Liver (tissue), 9 donors: ENCODE results near the gene WDR81. TPM values are rescaled to one million over a fixed set of nuclear protein-coding genes. Genes with fewer than 3 reads are reported as not detected.

Source experiments
- DNase-seq: peaks from one replicate; pipeline ENCODE4 v3.0.0-alpha.2; 2017; ENCODE audit warnings: low spot score
- H3K27ac ChIP-seq, 2 donors: one replicate each; pipeline ENCODE4 v1.7.0; 2013; ENCODE audit warnings: inconsistent platforms in 2 of 2, low read length in 2 of 2, control low read depth in 1 of 2, low read depth in 1 of 2, mild to moderate bottlenecking in 1 of 2
- H3K27me3 ChIP-seq, 4 donors: one replicate each; pipeline versions ENCODE4 v1.6.1 to v1.7.0; 2013; ENCODE audit warnings: low read length in 3 of 4, inconsistent platforms in 1 of 4, mild to moderate bottlenecking in 1 of 4, moderate library complexity in 1 of 4; ENCODE audit not compliant: control insufficient read depth in 4 of 4, insufficient read depth in 4 of 4
- H3K36me3 ChIP-seq, 4 donors: one replicate each; pipeline versions ENCODE4 v1.6.1 to v1.7.0; 2013; ENCODE audit warnings: low read length in 3 of 4, mild to moderate bottlenecking in 3 of 4, low read depth in 1 of 4, moderate library complexity in 1 of 4; ENCODE audit not compliant: control insufficient read depth in 4 of 4, insufficient read depth in 3 of 4
- H3K4me1 ChIP-seq, 4 donors: one replicate each; pipeline versions ENCODE4 v1.6.1 to v1.7.0; 2013; ENCODE audit warnings: low read length in 3 of 4, mild to moderate bottlenecking in 3 of 4, moderate library complexity in 1 of 4; ENCODE audit not compliant: control insufficient read depth in 4 of 4, insufficient read depth in 4 of 4
- H3K4me3 ChIP-seq, 3 donors: one replicate each; pipeline versions ENCODE4 v1.6.1 to v1.7.0; 2013; ENCODE audit warnings: low read length in 3 of 3, control low read depth in 1 of 3, low read depth in 1 of 3, mild to moderate bottlenecking in 1 of 3
- H3K9ac ChIP-seq, 2 donors: one replicate each; pipeline ENCODE4 v1.7.0; 2013; ENCODE audit warnings: low read length in 2 of 2, mild to moderate bottlenecking in 2 of 2, moderate library complexity in 2 of 2, control low read depth in 1 of 2, low read depth in 1 of 2
- H3K9me3 ChIP-seq, 4 donors: one replicate each; pipeline versions ENCODE4 v1.6.1 to v1.7.0; 2013; ENCODE audit warnings: low read length in 3 of 4; ENCODE audit not compliant: control insufficient read depth in 4 of 4
- ATF3 ChIP-seq: IDR thresholded peaks from 2 replicates; pipeline ENCODE4 v1.6.1; 2016; ENCODE audit warnings: antibody characterized with exemption
- CTCF ChIP-seq: fragments of 150-350 bp; IDR thresholded peaks from 2 replicates; pipeline ENCODE4 v1.5.1; 2017; ENCODE audit warnings: improper control_type of control experiment, low read depth, low read length; ENCODE audit not compliant: missing input control
- EGR1 ChIP-seq, 2 donors: IDR thresholded peaks; 2 replicates each; pipeline ENCODE4 v1.6.1; 2016 to 2018; ENCODE audit warnings: antibody characterized with exemption in 2 of 2, low read depth in 2 of 2
- FOXA1 ChIP-seq: IDR thresholded peaks from 2 replicates; pipeline ENCODE4 v1.6.1; 2016; ENCODE audit warnings: antibody characterized with exemption
- FOXA2 ChIP-seq: IDR thresholded peaks from 2 replicates; pipeline ENCODE4 v1.6.1; 2016; ENCODE audit warnings: antibody characterized with exemption
- GABPA ChIP-seq, 2 donors: IDR thresholded peaks in 1 of 2; conservative IDR thresholded peaks in 1 of 2; 2 replicates each; pipeline ENCODE4 v1.6.1; 2016; ENCODE audit warnings: antibody characterized with exemption in 2 of 2, mild to moderate bottlenecking in 1 of 2, moderate library complexity in 1 of 2
- HNF4A ChIP-seq, 2 donors: conservative IDR thresholded peaks; 2 replicates each; pipeline ENCODE4 v1.6.1; 2016; ENCODE audit warnings: antibody characterized with exemption in 2 of 2, mild to moderate bottlenecking in 2 of 2
- MAX ChIP-seq: IDR thresholded peaks from 2 replicates; pipeline ENCODE4 v1.6.1; 2016; ENCODE audit warnings: antibody characterized with exemption
- NR2F2 ChIP-seq: IDR thresholded peaks from 2 replicates; pipeline ENCODE4 v1.6.1; 2016; ENCODE audit warnings: antibody characterized with exemption
- RAD21 ChIP-seq, 2 donors: IDR thresholded peaks; 2 replicates each; pipeline ENCODE4 v1.6.1; 2016; ENCODE audit warnings: antibody characterized with exemption in 2 of 2, mild to moderate bottlenecking in 2 of 2
- REST ChIP-seq: IDR thresholded peaks from 2 replicates; pipeline ENCODE4 v1.6.1; 2016; ENCODE audit warnings: antibody characterized with exemption, mild to moderate bottlenecking
- SP1 ChIP-seq: IDR thresholded peaks from 2 replicates; pipeline ENCODE4 v1.6.1; 2018; ENCODE audit warnings: antibody characterized with exemption, mild to moderate bottlenecking
- TAF1 ChIP-seq: conservative IDR thresholded peaks from 2 replicates; pipeline ENCODE4 v1.6.1; 2016; ENCODE audit warnings: antibody characterized with exemption, mild to moderate bottlenecking
- YY1 ChIP-seq: IDR thresholded peaks from 2 replicates; pipeline ENCODE4 v1.6.1; 2016; ENCODE audit warnings: antibody characterized with exemption, mild to moderate bottlenecking
- ZBTB33 ChIP-seq: IDR thresholded peaks from 2 replicates; pipeline ENCODE4 v1.6.1; 2016; ENCODE audit warnings: antibody characterized with exemption
- WGBS: extraction: QIAGEN DNeasy Blood & Tissue Kit; methylation state at CpG from one replicate; pipeline ENCODE4 v1.1.7; 2013; 5-methylcytosine and 5-hydroxymethylcytosine counted together
- polyA plus RNA-seq, 2 donors: library from polyadenylated mRNA; stranded (reverse) in 1 of 2; unstranded in 1 of 2; fragments of 200-250 nt in 1 of 2; fragments of >200 nt in 1 of 2; fragmentation: Nextera tagmentation in 1 of 2; extraction: Ambion mirVana in 1 of 2; gene quantifications; one replicate each; pipeline versions ENCODE4 v1.2.1 to v1.2.3, GENCODE V29; 2013 to 2015
- total RNA-seq, 2 donors: library from RNA; depleted of rRNA; stranded (reverse); fragments of >200 nt; gene quantifications; one replicate each; pipeline ENCODE4 v1.2.3, GENCODE V29; 2014
- donor health status: healthy.
- donor health status: healthy.
- donor health status: healthy.
- donor health status: healthy.
- donor health status: healthy.

Gene WDR81
- total and polyA plus RNA-seq, 4 donors: 12.3 to 41.8 (median 33.0) TPM

- Histone ChIP-seq H3K27me3 (no peaks in the 10 kb centered on the region), H3K36me3 (peaks cover 0 to 27% (median 14%) of the 10 kb centered on the region in 4 donors), H3K27ac (peak overlapping the region in 1 of 2 donors; percentile 49), H3K4me1 (peaks cover 4 to 30% (median 11%) of the 10 kb centered on the region in 4 donors), H3K9ac (no peak overlapping the region), H3K9me3 (no peaks in the 10 kb centered on the region), H3K4me3 (no peak overlapping the region)
- no peak for TF ChIP-seq ATF3
- TF ChIP-seq FOXA2: no peak
- no peak for TF ChIP-seq CTCF
- no peak for TF ChIP-seq ZBTB33
- no peak for TF ChIP-seq REST
- TF ChIP-seq HNF4A (conservative IDR thresholded peaks at IDR 0.05): no peak
- TF ChIP-seq YY1: no peak
- no peak for TF ChIP-seq RAD21 (IDR thresholded peaks at IDR 0.05)
- TF ChIP-seq TAF1: no peak
- TF ChIP-seq EGR1 (IDR thresholded peaks at IDR 0.05; ENCODE audit: low read depth in 2 of 2): no peak
- TF ChIP-seq SP1: no peak
- no peak for TF ChIP-seq FOXA1
- TF ChIP-seq GABPA (IDR thresholded peaks at IDR 0.05 in 1 of 2, conservative IDR thresholded peaks at IDR 0.05 in 1 of 2): no peak
- no peak for TF ChIP-seq MAX
- TF ChIP-seq NR2F2: no peak
- 95% methylated on average over 12 of the region's 12 CpGs for WGBS
- DNase-seq: no peak
Measured at GRCh38 chr17:1767358-1767757, 42.9 kb downstream of the WDR81 start.
